Stomach smooth muscle (tissue), 2 donors: Measurements from ENCODE around the gene HIGD2A.

Experiments used
- H3K27ac ChIP-seq: one replicate; pipeline ENCODE4 v1.7.0; 2013; ENCODE audit warnings: mild to moderate bottlenecking, low read length, inconsistent platforms
- H3K27me3 ChIP-seq, 2 donors: one replicate each; pipeline ENCODE4 v1.7.0; 2013; ENCODE audit warnings: low read length in 2 of 2; ENCODE audit not compliant: insufficient read depth in 2 of 2, control insufficient read depth in 1 of 2
- H3K36me3 ChIP-seq, 2 donors: one replicate each; pipeline ENCODE4 v1.7.0; 2013; ENCODE audit warnings: low read length in 2 of 2; ENCODE audit not compliant: control insufficient read depth in 2 of 2, insufficient read depth in 2 of 2
- H3K4me1 ChIP-seq: one replicate; pipeline ENCODE4 v1.7.0; 2013; ENCODE audit warnings: low read length; ENCODE audit not compliant: control insufficient read depth, insufficient read depth
- H3K4me3 ChIP-seq, 2 donors: one replicate each; pipeline ENCODE4 v1.7.0; 2013; ENCODE audit warnings: low read length in 2 of 2
- H3K9ac ChIP-seq, 2 donors: one replicate each; pipeline ENCODE4 v1.7.0; 2013; ENCODE audit warnings: low read length in 2 of 2, mild to moderate bottlenecking in 1 of 2
- H3K9me3 ChIP-seq, 2 donors: one replicate each; pipeline ENCODE4 v1.7.0; 2013; ENCODE audit warnings: low read length in 2 of 2; ENCODE audit not compliant: control insufficient read depth in 2 of 2
- donor health status: healthy.
- donor health status: Pancreatic carcinoma.

HIGD2A gene, protein sequence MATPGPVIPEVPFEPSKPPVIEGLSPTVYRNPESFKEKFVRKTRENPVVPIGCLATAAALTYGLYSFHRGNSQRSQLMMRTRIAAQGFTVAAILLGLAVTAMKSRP

GRCh38 chr5:176388444-176389134 is at the start of gene HIGD2A, which contains the start of gene NOP16:
Gene HIGD2A (plus strand): TSS chr5:176388751. CDS start chr5:176388820, 69 bp downstream.
Gene NOP16 (minus strand): TSS chr5:176388598. CDS start chr5:176388539, 59 bp downstream.
- H3K36me3 ChIP-seq = peaks cover 41% of the 10 kb centered on the region in 2 donors
- peak within 1 kb of the TSS; percentile 99 for H3K27ac ChIP-seq
- peaks cover 18% of the 10 kb centered on the region for H3K4me1 ChIP-seq
- H3K4me3 ChIP-seq = peak within 1 kb of the TSS; percentile 98 to 99
- no peaks in the 10 kb centered on the region for H3K27me3 ChIP-seq
- peak within 1 kb of the TSS; percentile 97 to 98 for H3K9ac ChIP-seq
- H3K9me3 ChIP-seq = no peaks in the 10 kb centered on the region

DNA sequence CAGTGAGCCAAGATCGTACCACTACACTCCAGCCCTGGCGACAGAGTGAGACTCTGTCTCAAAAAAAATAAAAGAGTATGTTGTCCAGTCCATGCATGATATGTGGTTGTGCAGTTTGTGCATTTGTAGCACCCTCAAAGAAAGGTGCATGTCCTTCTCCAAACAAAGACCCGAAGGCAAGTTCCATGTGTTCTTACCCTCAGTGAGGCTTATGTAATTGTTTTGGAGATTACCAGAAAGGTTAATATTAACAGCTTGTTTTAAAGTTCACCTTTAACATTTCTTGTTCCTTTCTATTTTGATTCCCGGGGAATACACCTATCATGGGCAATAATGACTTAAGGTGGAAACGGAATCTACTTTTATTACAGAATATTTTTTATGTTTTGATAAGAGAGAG is 49.2 kb upstream of the HIGD2A start:
- Histone ChIP-seq H3K27ac (no peak overlapping the region), H3K9ac (no peak overlapping the region), H3K27me3 (no peaks in the 10 kb centered on the region), H3K4me1 (no peaks in the 10 kb centered on the region), H3K9me3 (no peaks in the 10 kb centered on the region), H3K36me3 (peaks cover 14 to 16% of the 10 kb centered on the region in 2 donors), H3K4me3 (no peak overlapping the region)

- Histone ChIP-seq H3K9me3 (no peaks in the 10 kb centered on the region), H3K27ac (no peak overlapping the region), H3K4me1 (no peaks in the 10 kb centered on the region), H3K4me3 (no peak overlapping the region), H3K9ac (no peak overlapping the region), H3K27me3 (no peaks in the 10 kb centered on the region), H3K36me3 (peaks cover 25 to 28% of the 10 kb centered on the region in 2 donors)
Observed at GRCh38 chr5:176341325-176342157, 47.0 kb upstream of the HIGD2A start.

- H3K9me3 ChIP-seq = no peaks in the 10 kb centered on the region
- no peak overlapping the region for H3K4me3 ChIP-seq
- no peaks in the 10 kb centered on the region for H3K27me3 ChIP-seq
- H3K27ac ChIP-seq = no peak overlapping the region
- no peaks in the 10 kb centered on the region for H3K4me1 ChIP-seq
- H3K9ac ChIP-seq = no peak overlapping the region
- H3K36me3 ChIP-seq = peaks cover 21 to 26% of the 10 kb centered on the region in 2 donors
Observed at GRCh38 chr5:176342158-176342483, 46.4 kb upstream of the HIGD2A start.

DNA sequence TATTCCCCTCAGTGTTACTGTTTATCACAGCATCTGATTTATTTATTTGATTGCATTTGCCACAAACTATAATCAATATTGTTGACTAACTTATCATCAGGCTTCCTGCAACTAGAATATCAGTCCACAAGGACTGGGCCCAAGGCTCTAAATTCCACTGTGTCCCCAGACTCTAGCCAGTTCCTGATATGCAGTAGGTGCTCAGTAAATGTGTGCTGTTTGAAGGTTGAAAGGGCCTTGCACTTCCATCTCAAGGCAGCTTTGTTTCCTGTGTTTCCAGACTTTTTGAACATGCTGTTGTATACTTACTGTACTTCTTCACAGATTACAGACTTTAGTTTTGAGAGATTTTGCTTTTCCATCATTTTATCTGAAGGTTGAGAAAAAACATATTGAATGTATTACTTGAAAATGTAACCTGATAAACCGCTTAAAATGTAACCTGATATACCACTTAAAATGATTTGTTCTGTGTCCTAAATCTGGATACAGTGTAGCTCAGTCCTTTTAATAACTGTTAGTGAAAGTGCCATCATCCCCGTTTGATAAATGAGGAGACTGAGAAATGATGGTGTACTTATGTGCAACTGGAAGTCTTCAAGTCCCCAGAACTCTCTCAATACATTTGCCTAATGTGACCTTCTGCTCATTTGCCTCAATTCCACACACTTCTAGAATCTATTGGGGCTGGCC is 45.6 kb upstream of the HIGD2A start:
- H3K36me3 ChIP-seq = peaks cover 22 to 25% of the 10 kb centered on the region in 2 donors
- no peaks in the 10 kb centered on the region for H3K27me3 ChIP-seq
- no peak overlapping the region for H3K4me3 ChIP-seq
- H3K4me1 ChIP-seq = no peaks in the 10 kb centered on the region
- H3K9ac ChIP-seq = no peak overlapping the region
- H3K9me3 ChIP-seq = no peaks in the 10 kb centered on the region
- no peak overlapping the region for H3K27ac ChIP-seq

DNA sequence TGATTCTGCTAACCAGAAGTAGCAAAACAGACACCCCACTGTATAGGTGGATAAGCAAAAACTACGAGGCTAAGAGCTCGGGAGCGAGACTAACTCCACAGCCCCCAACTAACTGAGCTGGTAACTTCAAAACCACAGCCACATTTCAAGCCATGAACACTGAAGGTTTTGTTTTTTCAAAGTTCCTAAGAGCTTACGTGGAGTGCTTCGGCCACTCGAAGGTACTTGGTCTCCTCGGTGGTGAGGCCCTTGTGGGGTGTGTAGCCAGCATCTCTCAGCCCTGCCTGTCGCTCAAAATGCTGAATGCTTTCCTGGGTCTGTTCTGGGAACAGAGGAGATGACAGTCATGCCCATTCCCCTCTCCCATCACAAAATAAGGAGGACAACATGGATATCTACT is 38.1 kb upstream of the HIGD2A start:
- Histone ChIP-seq H3K36me3 (peaks cover 66 to 72% of the 10 kb centered on the region in 2 donors), H3K27me3 (no peaks in the 10 kb centered on the region), H3K9me3 (no peaks in the 10 kb centered on the region), H3K4me3 (no peak overlapping the region), H3K9ac (no peak overlapping the region), H3K27ac (no peak overlapping the region), H3K4me1 (no peaks in the 10 kb centered on the region)

DNA sequence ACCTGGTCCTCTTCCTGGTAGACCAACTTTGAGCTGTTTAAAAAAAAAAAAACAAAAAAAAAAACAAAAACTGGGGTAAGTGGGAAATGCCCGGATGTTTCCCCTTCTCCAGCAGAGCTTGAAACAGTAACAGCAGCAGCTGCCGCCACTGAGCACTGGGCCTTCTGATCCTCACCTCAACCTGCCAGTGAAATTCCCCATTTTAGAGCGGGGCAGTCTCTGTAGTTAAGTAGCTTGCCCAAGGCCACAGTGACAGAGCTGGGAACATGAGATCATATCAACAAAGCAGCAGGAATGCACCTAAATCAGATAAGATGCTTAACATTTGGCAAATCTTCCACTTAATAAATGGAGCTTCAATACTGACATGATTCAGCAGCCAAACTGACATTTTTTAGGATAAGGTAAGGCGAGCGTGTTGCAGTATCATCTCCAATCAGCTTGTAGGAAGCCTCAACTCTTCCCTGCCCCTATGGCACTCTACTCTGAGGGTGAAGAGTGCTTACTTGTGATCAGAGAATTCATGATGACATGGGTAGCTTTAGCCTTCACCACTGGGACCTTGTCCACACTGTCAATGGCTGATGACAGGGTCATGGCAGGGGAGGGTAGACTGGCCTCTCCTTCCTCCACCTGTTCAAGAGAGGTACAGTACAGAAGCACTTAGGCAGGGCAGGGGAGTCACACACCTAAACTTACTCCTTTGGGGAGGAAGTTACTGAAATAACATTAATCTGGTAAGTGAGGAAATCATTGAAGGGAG is 36.3 kb upstream of the HIGD2A start:
- Histone ChIP-seq H3K27me3 (no peaks in the 10 kb centered on the region), H3K9me3 (no peaks in the 10 kb centered on the region), H3K36me3 (peaks cover 61 to 65% of the 10 kb centered on the region in 2 donors), H3K4me3 (no peak overlapping the region), H3K9ac (no peak overlapping the region), H3K27ac (no peak overlapping the region), H3K4me1 (no peaks in the 10 kb centered on the region)

DNA sequence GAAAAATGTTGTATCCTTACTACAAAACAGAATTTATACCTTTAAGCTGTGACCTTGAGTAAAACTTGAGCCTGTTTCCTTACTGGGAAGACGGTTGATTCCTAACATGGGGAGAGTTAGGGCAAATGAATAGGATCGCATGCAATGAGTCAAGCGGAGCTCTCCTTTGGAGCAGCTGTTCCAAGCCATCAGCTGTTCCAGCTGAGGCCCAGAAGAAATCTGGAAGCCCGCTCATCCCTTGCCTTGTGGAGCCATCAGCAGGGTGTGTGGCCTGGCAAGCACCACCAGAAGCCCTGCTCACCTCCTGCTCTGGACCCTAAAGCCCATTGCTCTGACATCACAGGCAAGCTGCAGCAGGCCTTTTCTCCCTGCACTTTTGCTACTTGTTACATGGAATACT is 35.0 kb upstream of the HIGD2A start:
- Histone ChIP-seq H3K36me3 (peaks cover 51 to 55% of the 10 kb centered on the region in 2 donors), H3K27ac (no peak overlapping the region), H3K4me1 (no peaks in the 10 kb centered on the region), H3K9me3 (no peaks in the 10 kb centered on the region), H3K9ac (no peak overlapping the region), H3K4me3 (no peak overlapping the region), H3K27me3 (no peaks in the 10 kb centered on the region)

DNA sequence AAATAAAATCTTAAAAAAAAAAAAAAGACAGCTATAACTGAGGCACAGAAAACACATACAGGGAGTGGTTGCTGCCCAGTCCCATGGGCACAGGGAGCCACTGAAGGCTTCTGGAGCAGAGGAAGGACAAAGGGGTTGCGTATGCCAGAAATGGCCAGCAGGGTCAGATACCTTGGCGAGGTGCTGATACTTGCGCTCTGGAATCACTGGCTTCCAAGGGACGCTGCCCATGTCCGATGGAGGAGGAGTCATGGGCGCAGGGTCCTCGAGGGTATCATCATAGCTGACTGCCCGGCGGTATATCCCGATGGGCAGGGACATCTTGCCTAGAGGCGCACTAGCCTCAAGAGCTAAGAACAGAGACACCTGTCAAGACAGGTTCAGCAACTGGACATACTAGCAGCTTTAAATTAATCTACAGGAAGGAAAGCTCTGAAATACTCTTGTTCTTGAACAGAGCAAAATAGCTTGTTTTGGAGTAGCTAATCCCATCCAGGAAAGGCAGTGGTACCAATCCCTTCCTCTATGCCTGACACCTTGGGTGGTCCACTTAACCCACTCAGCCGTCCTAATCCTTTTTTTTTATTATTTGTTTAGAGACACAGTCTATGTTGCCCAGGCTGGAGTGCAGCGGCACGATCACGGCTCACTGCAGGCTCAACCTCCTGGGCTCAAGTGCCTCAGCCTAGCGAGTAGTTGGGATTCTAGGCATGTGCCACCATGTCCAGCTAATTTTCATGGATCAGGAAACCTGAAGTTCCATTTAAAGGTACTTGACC is 33.0 kb upstream of the HIGD2A start:
- Histone ChIP-seq H3K9ac (no peak overlapping the region), H3K27me3 (no peaks in the 10 kb centered on the region), H3K4me1 (peaks cover 8% of the 10 kb centered on the region), H3K9me3 (no peaks in the 10 kb centered on the region), H3K36me3 (peaks cover 34 to 44% of the 10 kb centered on the region in 2 donors), H3K27ac (no peak overlapping the region), H3K4me3 (no peak overlapping the region)
